Measurements from ENCODE around the gene NEDD1.
A peak's percentile ranks its signal among the peaks of the same experiment; 100 is the strongest.

Gene NEDD1

GRCh38 chr12:96901175-96901574, 5.9 kb upstream of the NEDD1 start:
- DNase-seq (ENCODE audit: low spot score): no peak

- DNase-seq (ENCODE audit: low spot score): no peak
Observed at GRCh38 chr12:96902076-96902475, 5.0 kb upstream of the NEDD1 start.

DNA sequence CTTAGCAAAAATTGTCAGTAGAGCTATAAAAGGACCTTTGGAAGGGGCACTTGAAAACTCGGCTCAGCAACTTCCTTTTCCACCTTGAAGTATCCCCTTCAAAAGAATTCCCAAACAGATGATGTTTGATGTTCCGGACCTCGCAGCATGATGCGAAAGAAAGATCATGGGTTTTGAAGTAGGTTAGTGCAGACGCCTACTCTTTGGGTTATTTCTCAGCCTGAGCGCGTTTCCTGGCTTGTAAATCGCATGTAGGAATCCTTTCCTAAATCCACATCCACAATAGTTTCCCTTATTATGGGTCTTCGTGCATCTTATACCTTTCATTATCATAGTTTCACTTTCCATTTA, 584 bp upstream of the NEDD1 start:
- DNase-seq (ENCODE audit: low spot score): no peak

DNA sequence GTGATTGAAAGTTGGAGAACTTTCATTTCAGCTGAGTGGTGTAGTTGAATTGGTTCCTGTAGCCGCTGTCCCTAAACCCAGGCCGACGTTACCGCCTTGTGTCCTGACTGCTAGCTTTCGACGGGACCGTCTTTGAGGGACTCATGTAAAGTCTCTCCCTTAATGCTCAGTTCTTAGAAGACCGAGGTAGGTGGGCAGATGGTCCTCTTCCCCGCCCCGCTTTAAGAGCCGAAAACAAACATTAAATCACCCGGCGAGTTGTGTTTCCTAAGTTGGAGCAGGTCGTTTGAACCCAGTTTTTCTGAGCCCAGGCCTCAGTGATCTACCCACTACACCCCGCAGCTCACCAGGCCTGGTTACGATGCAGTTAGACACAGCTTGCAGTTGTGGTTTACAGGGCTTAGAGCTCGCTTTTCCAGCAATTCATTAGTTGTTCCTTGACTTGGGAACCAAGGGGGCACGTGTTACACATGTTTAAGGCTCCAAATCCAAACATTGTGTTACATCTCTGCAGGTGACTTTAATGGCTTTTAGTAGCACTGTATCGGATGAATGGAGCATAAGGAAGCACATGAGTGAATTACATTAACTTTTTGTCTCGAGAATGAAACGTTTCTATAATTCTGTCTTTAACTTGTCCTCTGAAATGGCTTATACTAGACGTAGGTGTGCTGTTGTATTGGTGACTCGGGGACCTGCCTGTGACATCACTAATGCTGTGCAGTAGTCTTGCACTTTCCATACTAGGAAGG, 790 bp downstream of the NEDD1 start:
- DNase-seq (ENCODE audit: low spot score): peak; percentile 24

GRCh38 chr12:96908423-96908675, 1.3 kb downstream of the NEDD1 start:
- no peak for DNase-seq (ENCODE audit: low spot score)

DNA sequence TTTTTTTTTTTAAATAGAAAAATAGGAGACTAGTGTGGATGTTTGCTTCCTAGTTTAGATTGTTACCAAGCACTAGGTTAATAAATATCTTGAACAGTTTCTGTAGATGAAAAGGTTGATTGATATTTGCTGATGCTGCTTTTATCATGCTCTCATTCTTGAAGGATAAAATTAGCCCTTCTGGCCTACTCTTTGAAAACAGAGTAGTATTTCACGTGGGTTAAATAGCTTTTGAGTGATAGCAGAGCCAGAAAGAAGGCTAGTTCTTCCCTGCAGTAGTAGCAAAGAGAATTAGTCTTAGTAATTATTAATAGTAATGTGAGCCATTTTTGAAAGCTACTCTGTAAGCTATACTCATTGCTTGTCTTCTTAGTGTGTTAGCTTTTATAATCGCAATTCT, 5.2 kb downstream of the NEDD1 start:
- DNase-seq (ENCODE audit: low spot score): no peak

- no peak for DNase-seq (ENCODE audit: low spot score)
Observed at GRCh38 chr12:96912943-96913342, 5.9 kb downstream of the NEDD1 start.

DNA sequence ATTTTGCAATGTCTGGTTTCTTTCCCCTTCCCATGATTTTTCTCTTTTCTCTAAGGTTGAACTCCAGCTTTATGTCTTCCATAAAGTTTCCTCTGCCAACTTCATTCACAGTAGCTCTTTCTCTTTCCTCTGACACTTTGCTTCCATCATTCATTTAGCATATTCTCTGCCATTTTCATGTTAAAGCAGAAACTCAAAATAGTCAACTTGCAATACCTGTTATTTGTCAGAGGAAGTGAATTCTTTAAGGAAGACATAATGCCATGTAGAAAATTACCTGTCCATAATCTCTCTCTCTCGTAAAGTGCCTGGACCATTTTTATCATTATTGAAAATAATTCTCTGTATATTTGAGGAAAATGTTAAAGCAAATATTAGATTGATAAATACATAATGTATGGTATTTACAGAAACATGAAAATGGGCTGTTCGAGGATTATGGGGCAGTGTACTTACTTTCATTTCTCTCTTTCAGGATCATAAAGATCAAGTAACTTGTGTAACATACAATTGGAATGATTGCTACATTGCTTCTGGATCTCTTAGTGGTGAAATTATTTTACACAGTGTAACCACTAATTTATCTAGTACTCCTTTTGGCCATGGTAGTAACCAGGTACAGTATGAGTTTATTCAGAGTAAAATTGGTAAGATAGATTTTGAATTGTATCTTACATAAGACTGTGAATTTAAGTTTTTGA, 12.6 kb downstream of the NEDD1 start:
- DNase-seq (ENCODE audit: low spot score): no peak

- no peak for DNase-seq (ENCODE audit: low spot score)
Observed at GRCh38 chr12:96948782-96949181, 41.7 kb downstream of the NEDD1 start.

- DNase-seq (ENCODE audit: low spot score): no peak
Observed at GRCh38 chr12:96979532-96979931, 72.5 kb downstream of the NEDD1 start.

DNA sequence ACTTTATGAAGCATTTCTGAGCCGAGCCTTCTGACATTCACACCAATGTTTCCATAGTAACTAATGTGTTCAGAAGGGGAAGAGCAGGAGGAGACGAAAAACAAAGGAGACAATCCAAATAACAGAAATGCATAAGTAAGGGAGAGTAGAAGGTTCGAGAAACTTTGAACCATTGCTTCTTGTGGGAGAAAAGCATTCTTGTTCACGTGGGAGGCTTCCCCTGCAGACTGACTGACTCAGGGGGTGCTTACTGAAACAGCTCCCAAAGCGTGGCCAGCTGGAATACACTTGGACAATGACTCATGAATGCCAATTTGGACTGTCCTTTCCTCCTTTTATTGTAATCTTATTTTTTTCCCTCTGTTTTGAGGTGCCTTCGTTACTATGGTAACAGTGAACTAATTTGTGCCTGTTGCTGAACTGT, 73.9 kb downstream of the NEDD1 start:
- DNase-seq (ENCODE audit: low spot score): no peak

- no peak for DNase-seq (ENCODE audit: low spot score)
Observed at GRCh38 chr12:96981911-96982310, 74.9 kb downstream of the NEDD1 start.

GRCh38 chr12:96982671-96983070, 75.6 kb downstream of the NEDD1 start:
- DNase-seq (ENCODE audit: low spot score): no peak

DNA sequence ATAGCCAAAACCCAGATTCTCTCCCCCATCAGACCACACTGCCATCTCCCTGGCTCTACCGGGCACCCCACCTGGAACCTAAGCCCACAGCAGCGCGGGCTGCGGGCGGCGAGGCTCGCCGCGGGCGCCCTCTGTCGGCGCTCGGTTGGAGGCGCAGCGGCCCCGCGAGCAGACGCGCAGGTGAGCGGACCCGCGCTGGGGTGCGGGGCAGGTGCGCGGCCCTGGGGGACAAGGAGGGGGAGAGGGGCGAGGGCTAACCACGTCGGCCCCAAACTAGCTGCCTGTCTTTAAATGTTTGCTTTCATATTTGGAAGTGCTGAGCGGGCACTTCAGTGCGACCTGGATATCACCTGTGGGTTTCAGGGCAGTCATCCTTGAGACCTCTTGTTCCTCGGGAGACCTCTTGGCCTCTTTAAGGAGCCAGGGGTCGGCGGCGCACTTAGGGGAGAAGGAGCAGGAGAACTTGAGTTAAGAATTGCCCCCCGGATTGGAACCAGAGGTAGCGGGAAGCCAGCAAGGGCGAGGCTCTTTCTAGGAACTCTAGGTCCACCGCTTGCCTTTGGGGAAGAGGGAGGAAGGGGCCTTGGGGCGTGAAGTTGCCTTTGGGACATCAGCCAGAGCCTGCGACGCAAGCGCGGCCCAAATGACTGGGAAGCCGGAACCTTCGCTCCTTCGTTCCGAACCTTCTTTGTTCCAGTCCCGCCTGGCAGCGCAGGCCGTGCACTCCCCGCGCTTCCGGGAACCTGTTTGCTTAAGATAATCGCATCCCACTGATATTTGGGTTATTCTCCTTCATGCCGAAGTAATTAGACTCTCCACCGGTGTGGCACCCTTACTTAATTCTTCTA, 78.7 kb downstream of the NEDD1 start:
- peak; percentile 32 for DNase-seq (ENCODE audit: low spot score)

DNA sequence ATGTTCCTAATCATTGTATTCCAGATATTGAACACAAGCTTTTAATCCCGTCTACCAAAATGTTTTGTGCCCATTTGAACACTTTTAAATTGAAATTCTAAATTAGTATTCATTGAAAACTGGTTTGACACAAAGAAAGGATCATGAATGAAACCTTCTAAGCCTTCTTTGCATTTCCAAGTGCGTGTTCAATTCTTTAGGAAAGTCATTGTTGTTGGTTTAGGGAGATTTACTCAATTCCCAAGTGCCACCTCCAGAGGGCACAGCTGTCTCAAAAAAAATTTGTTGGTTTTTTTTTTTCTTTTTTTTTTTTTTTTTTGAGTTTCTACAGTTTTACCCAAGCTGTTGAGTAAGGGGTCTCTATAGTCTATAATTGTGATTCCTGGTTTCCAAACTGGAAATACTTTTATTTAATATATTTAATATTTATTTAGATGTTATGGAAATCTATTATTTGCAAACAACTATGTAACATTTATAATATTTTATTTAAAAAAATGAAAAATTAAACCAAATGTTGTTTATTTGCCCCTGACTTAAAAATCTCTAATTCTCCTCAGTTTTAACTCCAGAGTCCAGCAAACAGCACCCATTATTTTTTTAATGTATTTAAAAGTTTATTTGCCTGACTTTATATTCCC, 79.9 kb downstream of the NEDD1 start:
- peak; percentile 15 for DNase-seq (ENCODE audit: low spot score)

- DNase-seq (ENCODE audit: low spot score): no peak
Observed at GRCh38 chr12:96988919-96989318, 81.9 kb downstream of the NEDD1 start.

DNA sequence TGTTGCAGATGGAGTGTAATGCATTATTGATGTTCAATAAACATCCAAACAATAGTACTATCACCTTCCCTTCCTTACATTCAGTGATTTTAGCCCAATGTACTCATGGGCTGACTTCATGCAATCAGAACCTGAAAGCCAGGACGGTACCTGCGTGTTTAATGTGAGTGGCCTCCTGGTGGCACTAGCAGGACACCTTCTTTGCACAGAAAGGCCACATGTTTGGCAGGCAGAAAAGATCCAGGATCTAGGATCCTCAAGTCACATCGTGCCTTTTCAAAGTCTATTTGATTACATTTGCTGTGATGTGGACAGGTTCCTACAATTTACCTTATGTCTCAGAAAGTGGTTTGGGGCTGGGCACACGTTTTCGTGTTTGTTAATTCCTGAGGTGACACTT, 82.9 kb downstream of the NEDD1 start:
- no peak for DNase-seq (ENCODE audit: low spot score)

- DNase-seq (ENCODE audit: low spot score): no peak
Observed at GRCh38 chr12:96994900-96995299, 87.8 kb downstream of the NEDD1 start.

GRCh38 chr12:96995861-96996260, 88.8 kb downstream of the NEDD1 start:
- DNase-seq (ENCODE audit: low spot score): no peak

DNA sequence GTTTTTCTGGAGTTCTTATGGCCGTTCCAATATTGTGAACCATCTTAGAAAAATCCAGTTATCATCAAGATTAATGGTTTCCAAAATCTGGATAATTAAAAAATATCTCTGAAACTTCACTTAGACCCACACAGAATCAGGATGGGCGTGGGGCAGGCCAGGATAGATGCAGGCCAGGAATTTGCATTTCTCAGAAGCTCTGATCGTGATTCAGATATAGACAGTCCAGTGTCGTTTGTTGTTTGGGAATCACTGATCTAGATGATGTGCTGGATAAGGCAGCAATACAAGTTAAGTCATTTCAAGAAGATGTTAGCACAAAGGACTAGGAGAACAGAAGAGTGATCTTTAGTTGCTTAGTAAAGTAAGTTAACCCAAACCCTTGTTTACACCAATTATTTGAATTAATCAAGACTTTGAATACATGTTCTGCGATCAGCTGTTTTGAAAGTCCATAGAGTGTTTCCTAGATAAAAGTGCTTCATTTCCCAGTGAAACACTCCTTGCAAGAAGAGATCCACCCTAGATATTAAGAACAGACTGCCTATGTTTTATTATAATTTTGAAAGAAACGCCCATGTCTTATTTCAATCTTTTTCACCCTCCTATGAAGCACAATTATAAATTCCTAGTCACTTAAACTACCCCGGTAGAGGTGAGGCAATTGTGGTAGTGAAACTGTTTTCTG, 90.9 kb downstream of the NEDD1 start:
- no peak for DNase-seq (ENCODE audit: low spot score)

- no peak for DNase-seq (ENCODE audit: low spot score)
Observed at GRCh38 chr12:97003276-97003675, 96.2 kb downstream of the NEDD1 start.
